ENCODE data around the gene NAA38.
A peak's percentile ranks its signal among the peaks of the same experiment; 100 is the strongest.
"Not testable (repeated sequence)": the region's sequence is repeated elsewhere in the genome, so short reads cannot be mapped to it uniquely, and the experiment has no call there.

NAA38 gene

GRCh38 chr17:7881276-7882054 lies 24.1 kb upstream of the NAA38 start:
- peak; percentile 46 for DNase-seq

GRCh38 chr17:7880076-7880868 lies 22.9 kb upstream of the NAA38 start:
- no peak for DNase-seq

GRCh38 chr17:7878234-7878633 lies 20.9 kb upstream of the NAA38 start:
- DNase-seq, result no peak

- no peak for DNase-seq
Measured at GRCh38 chr17:7875804-7876370, 18.5 kb upstream of the NAA38 start.

- no peak for DNase-seq
Measured at GRCh38 chr17:7873051-7873450, 15.7 kb upstream of the NAA38 start.

GRCh38 chr17:7867881-7868329 lies 10.5 kb upstream of the NAA38 start:
- DNase-seq, result peak; percentile 48

GRCh38 chr17:7864995-7865650 lies 7.8 kb upstream of the NAA38 start:
- no peak for DNase-seq

- not testable (repeated sequence) for DNase-seq
Measured at GRCh38 chr17:7864384-7864783, 7.0 kb upstream of the NAA38 start.

- DNase-seq, result peak; percentile 62
Measured at GRCh38 chr17:7862692-7863437, 5.5 kb upstream of the NAA38 start.

- DNase-seq, result no peak
Measured at GRCh38 chr17:7859028-7859427, 1.7 kb upstream of the NAA38 start.

GRCh38 chr17:7858522-7858810 lies 1.1 kb upstream of the NAA38 start:
- DNase-seq, result no peak

GRCh38 chr17:7857713-7858521 lies 558 bp upstream of the NAA38 start, which contains the start of gene CYB5D1:
TSS of gene CYB5D1 (plus strand) at chr17:7858003. CDS start at chr17:7858135, 132 bp downstream.
- DNase-seq, result peak; percentile 89

GRCh38 chr17:7856011-7856810 lies 1.1 kb downstream of the NAA38 start:
- DNase-seq, result no peak

GRCh38 chr17:7855660-7856010 lies 1.7 kb downstream of the NAA38 start:
- no peak for DNase-seq

GRCh38 chr17:7854851-7855659 lies 2.3 kb downstream of the NAA38 start, which contains the start of gene TMEM88:
TSS of gene TMEM88 (plus strand) at chr17:7855066. CDS start at chr17:7855075, 9 bp downstream.
- no peak for DNase-seq

- DNase-seq, result no peak
Measured at GRCh38 chr17:7854078-7854777, 3.1 kb downstream of the NAA38 start.

GRCh38 chr17:7853691-7854038 lies 3.7 kb downstream of the NAA38 start:
- DNase-seq, result no peak

GRCh38 chr17:7852919-7853690 lies 4.3 kb downstream of the NAA38 start:
- no peak for DNase-seq
